RWPE2 (cell line): ENCODE data around the gene SGCE.
A peak's percentile ranks its signal among the peaks of the same experiment; 100 is the strongest.

ENCODE experiments used
- ATAC-seq: fragments of 200-7000 bp; cut with Tn5 transposase; 3 replicates; pipeline ENCODE4 v1.9.1; 2021; ENCODE audit warnings: low read depth
- DNase-seq: peaks from one replicate; pipeline ENCODE4 v3.0.0-alpha.2; 2020; ENCODE audit warnings: low spot score
- H3K27ac ChIP-seq: fragments of 450-650 bp; 2 replicates; pipeline ENCODE4 v1.5.1; 2017; ENCODE audit warnings: mild to moderate bottlenecking; ENCODE audit not compliant: poor library complexity, severe bottlenecking
- H3K27me3 ChIP-seq: fragments of 250-450 bp; sonication (Bioruptor Pico); 2 replicates; pipeline ENCODE4 v1.5.1; 2021; ENCODE audit warnings: mild to moderate bottlenecking, moderate library complexity; ENCODE audit not compliant: insufficient read depth, poor library complexity, severe bottlenecking
- H3K36me3 ChIP-seq: fragments of 250-450 bp; sonication (Bioruptor Pico); 2 replicates; pipeline ENCODE4 v1.5.1; 2020; ENCODE audit warnings: low read depth, mild to moderate bottlenecking, moderate library complexity
- H3K4me1 ChIP-seq: fragments of 250-450 bp; sonication (Bioruptor Pico); 2 replicates; pipeline ENCODE4 v1.5.1; 2021; ENCODE audit warnings: mild to moderate bottlenecking, moderate library complexity; ENCODE audit not compliant: insufficient read depth, poor library complexity, severe bottlenecking
- H3K4me3 ChIP-seq: fragments of 250-450 bp; sonication (Bioruptor Pico); 2 replicates; pipeline ENCODE4 v1.5.1; 2021; ENCODE audit warnings: mild to moderate bottlenecking, moderate library complexity; ENCODE audit not compliant: severe bottlenecking
- H3K9me3 ChIP-seq: fragments of 250-450 bp; sonication (Bioruptor Pico); 2 replicates; pipeline ENCODE4 v1.5.1; 2021; ENCODE audit warnings: mild to moderate bottlenecking, moderate library complexity; ENCODE audit not compliant: severe bottlenecking
- TF ChIP-seq, protein P1 (sequence below): fragments of 450-650 bp; IDR thresholded peaks from one replicate; pipeline ENCODE4 v1.5.1; 2017; ENCODE audit warnings: mild to moderate bottlenecking, moderate library complexity; ENCODE audit not compliant: poor library complexity, severe bottlenecking

SGCE gene

GRCh38 chr7:94639384-94639783, 16.5 kb downstream of the SGCE start:
- DNase-seq (no peak), ATAC-seq (no peak)
- no peaks in the 10 kb centered on the region for H3K9me3 ChIP-seq
- TF ChIP-seq, protein P1, sequence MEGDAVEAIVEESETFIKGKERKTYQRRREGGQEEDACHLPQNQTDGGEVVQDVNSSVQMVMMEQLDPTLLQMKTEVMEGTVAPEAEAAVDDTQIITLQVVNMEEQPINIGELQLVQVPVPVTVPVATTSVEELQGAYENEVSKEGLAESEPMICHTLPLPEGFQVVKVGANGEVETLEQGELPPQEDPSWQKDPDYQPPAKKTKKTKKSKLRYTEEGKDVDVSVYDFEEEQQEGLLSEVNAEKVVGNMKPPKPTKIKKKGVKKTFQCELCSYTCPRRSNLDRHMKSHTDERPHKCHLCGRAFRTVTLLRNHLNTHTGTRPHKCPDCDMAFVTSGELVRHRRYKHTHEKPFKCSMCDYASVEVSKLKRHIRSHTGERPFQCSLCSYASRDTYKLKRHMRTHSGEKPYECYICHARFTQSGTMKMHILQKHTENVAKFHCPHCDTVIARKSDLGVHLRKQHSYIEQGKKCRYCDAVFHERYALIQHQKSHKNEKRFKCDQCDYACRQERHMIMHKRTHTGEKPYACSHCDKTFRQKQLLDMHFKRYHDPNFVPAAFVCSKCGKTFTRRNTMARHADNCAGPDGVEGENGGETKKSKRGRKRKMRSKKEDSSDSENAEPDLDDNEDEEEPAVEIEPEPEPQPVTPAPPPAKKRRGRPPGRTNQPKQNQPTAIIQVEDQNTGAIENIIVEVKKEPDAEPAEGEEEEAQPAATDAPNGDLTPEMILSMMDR, result no peak
- no peak overlapping the region for H3K27ac ChIP-seq
- no peaks in the 10 kb centered on the region for H3K27me3 ChIP-seq
- H3K4me3 ChIP-seq, result no peak overlapping the region
- H3K4me1 ChIP-seq, result peaks cover 32% of the 10 kb centered on the region
- no peaks in the 10 kb centered on the region; the same call in 1 of the 2 replicates for H3K36me3 ChIP-seq

DNA sequence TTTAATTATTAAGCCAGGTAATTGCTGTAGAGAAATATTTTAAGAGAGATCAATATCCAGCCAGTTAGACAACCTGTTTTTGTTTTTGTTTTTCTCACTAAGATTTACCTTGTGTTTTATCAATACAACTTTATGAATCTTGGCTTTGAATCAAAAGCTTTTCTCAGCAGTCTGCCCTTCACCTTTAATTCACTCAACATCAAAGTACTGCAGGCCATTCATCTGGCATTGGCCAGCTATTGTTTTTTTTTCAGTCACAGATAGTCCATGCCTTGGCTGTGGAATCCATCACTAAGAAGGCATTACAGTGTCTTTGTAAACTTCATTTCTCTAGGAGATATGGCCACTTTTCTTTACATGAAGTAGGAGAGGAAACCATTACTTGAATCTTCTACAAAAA, 20.2 kb downstream of the SGCE start:
- DNase-seq, result no peak
- Histone ChIP-seq H3K36me3 (no peaks in the 10 kb centered on the region; the same call in 1 of the 2 replicates), H3K4me3 (no peak overlapping the region), H3K27ac (no peak overlapping the region), H3K9me3 (no peaks in the 10 kb centered on the region), H3K4me1 (peaks cover 22% of the 10 kb centered on the region), H3K27me3 (no peaks in the 10 kb centered on the region)
- TF ChIP-seq, protein P1, result no peak
- no peak for ATAC-seq

DNA sequence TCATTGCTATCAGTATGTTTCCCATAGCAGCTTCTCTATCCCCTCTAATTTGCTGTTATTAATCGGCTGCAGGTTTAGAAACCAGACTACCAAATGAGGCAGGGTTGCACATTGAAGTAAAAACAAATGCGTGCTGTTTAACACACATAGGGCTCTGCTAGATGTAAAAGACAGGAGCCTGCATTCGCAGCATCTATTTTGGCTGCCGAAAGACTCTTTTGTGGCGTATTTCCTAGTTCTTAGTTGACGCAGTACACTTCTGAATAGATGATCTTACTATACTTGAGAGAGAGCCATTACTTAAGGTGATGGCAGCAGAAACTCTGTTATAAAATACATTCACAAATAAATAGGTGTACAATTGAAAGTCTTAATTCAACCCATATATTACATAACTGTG, 21.4 kb downstream of the SGCE start:
- Histone ChIP-seq H3K4me1 (peaks cover 26% of the 10 kb centered on the region), H3K27me3 (no peaks in the 10 kb centered on the region), H3K9me3 (no peaks in the 10 kb centered on the region), H3K27ac (no peak overlapping the region), H3K36me3 (no peaks in the 10 kb centered on the region; the same call in 1 of the 2 replicates), H3K4me3 (no peak overlapping the region)
- DNase-seq (no peak), ATAC-seq (no peak)
- TF ChIP-seq, protein P1, result no peak

- Histone ChIP-seq H3K4me1 (peaks cover 26% of the 10 kb centered on the region), H3K27ac (no peak overlapping the region), H3K4me3 (no peak overlapping the region), H3K27me3 (no peaks in the 10 kb centered on the region), H3K36me3 (peaks cover 6% of the 10 kb centered on the region; the same call in 1 of the 2 replicates), H3K9me3 (no peaks in the 10 kb centered on the region)
- TF ChIP-seq, protein P1, result no peak
- ATAC-seq, result no peak
- no peak for DNase-seq
These were observed 22.2 kb downstream of the SGCE start for GRCh38 chr7:94633687-94634086.

- TF ChIP-seq, protein P1, result no peak
- no peak for ATAC-seq
- peak overlapping the region; percentile 33 for H3K27ac ChIP-seq
- no peaks in the 10 kb centered on the region for H3K9me3 ChIP-seq
- H3K4me3 ChIP-seq, result no peak overlapping the region
- H3K27me3 ChIP-seq, result no peaks in the 10 kb centered on the region
- DNase-seq, result no peak
- peaks cover 6% of the 10 kb centered on the region; the same call in 1 of the 2 replicates for H3K36me3 ChIP-seq
- H3K4me1 ChIP-seq, result peaks cover 26% of the 10 kb centered on the region
These were observed 23.0 kb downstream of the SGCE start for GRCh38 chr7:94633014-94633341.
